ENCODE results near the gene UIMC1.
"Not testable (repeated sequence)": the region's sequence is repeated elsewhere in the genome, so short reads cannot be mapped to it uniquely, and the experiment has no call there.

DNA sequence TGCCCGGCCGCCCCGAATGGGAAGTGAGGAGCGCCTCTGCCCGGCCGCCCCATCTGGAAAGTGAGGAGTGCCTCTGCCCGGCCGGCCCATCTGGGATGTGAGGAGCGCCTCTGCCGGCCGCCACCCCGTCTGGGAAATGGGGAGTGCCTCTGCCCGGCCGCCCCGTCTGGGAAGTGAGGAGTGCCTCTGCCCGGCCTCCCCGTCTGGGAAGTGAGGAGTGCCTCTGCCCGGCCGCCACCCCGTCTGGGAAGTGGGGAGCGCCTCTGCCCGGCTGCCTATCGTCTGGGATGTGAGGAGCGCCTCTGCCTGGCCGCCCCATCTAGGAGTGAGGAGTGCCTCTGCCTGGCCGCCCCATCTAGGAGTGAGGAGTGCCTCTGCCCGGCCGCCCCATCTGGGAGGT, 22.4 kb downstream of the UIMC1 start:
- TF ChIP-seq CTCF, POLR2A (IDR thresholded peaks at IDR 0.05): not testable (repeated sequence)

Data from adrenal gland (tissue), 5 donors.